ENCODE data around the gene PTPRM.

PTPRM gene

GRCh38 chr18:7678801-7679200 is 111.7 kb downstream of the PTPRM start:
- TF ChIP-seq, protein P1, sequence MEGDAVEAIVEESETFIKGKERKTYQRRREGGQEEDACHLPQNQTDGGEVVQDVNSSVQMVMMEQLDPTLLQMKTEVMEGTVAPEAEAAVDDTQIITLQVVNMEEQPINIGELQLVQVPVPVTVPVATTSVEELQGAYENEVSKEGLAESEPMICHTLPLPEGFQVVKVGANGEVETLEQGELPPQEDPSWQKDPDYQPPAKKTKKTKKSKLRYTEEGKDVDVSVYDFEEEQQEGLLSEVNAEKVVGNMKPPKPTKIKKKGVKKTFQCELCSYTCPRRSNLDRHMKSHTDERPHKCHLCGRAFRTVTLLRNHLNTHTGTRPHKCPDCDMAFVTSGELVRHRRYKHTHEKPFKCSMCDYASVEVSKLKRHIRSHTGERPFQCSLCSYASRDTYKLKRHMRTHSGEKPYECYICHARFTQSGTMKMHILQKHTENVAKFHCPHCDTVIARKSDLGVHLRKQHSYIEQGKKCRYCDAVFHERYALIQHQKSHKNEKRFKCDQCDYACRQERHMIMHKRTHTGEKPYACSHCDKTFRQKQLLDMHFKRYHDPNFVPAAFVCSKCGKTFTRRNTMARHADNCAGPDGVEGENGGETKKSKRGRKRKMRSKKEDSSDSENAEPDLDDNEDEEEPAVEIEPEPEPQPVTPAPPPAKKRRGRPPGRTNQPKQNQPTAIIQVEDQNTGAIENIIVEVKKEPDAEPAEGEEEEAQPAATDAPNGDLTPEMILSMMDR (IDR thresholded peaks at IDR 0.05; ENCODE audit: low read depth, low read length): no peak
- TF ChIP-seq POLR2A (IDR thresholded peaks at IDR 0.05; ENCODE audit: extremely low read depth, insufficient read length) (no peak), MYC (IDR thresholded peaks at IDR 0.05; ENCODE audit: low read depth, low read length) (no peak), MAX (IDR thresholded peaks at IDR 0.05; ENCODE audit: low read depth, low read length) (no peak)
- DNase-seq (ENCODE audit: low read depth): no peak

DNA sequence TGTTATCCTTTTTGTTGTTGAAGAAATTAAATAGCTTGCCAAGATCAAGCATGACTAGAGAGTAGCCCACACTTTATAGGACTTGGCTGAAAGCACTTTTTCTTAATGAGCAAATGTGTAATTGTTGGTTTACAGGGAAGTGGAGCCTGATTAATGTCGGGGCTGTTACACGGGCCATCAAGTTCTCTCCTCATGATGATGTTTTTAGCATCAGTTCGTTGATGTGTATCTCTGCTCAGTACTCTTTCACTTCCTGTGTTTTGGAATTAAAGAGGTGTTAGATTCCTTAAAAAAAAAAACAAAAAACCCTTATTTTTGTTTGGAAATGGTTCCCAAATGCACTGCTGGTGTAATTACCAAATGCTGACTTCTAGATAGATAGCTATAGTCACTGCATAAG is 114.2 kb downstream of the PTPRM start:
- DNase-seq (ENCODE audit: low read depth): no peak
- H3K4me3 ChIP-seq (ENCODE audit: low read depth, low read length): no peak overlapping the region
- TF ChIP-seq MAX (IDR thresholded peaks at IDR 0.05; ENCODE audit: low read depth, low read length): no peak
- no peak for TF ChIP-seq POLR2A (IDR thresholded peaks at IDR 0.05; ENCODE audit: extremely low read depth, insufficient read length)
- no peak for TF ChIP-seq MYC (IDR thresholded peaks at IDR 0.05; ENCODE audit: low read depth, low read length)
- TF ChIP-seq, protein P1 (IDR thresholded peaks at IDR 0.05; ENCODE audit: low read depth, low read length): no peak

More at GRCh38 chr18:7678801-7679200, 111.7 kb downstream of the PTPRM start:
- no peak overlapping the region for H3K4me3 ChIP-seq (ENCODE audit: low read depth, low read length)

- TF ChIP-seq POLR2A (IDR thresholded peaks at IDR 0.05; ENCODE audit: extremely low read depth, insufficient read length) (no peak), MYC (IDR thresholded peaks at IDR 0.05; ENCODE audit: low read depth, low read length) (no peak), MAX (IDR thresholded peaks at IDR 0.05; ENCODE audit: low read depth, low read length) (no peak)
- TF ChIP-seq, protein P1 (IDR thresholded peaks at IDR 0.05; ENCODE audit: low read depth, low read length): no peak
- no peak for DNase-seq (ENCODE audit: low read depth)
- H3K4me3 ChIP-seq (ENCODE audit: low read depth, low read length): no peak overlapping the region
These were observed 115.2 kb downstream of the PTPRM start for GRCh38 chr18:7682321-7682720.

DNA sequence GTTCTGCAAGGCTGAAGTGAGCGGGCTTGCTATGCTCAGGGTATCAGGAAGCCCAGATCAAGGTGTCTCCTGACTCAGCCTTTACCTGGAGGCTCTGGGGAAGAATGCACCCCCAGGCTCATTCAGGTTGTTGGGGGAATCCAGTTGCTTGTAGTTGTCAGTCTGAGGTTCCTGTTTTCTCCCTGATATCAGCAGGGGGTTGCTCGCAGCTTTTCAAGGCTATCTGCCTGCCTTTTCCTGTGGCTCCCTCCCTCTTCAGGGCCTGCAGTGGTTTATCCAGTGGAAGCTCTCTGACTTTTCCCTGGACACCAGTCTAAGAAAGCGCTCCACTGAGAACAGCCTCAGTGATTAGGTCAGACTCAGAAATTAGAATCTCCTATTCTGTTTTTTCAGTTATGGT is 116.6 kb downstream of the PTPRM start:
- no peak for DNase-seq (ENCODE audit: low read depth)
- H3K4me3 ChIP-seq (ENCODE audit: low read depth, low read length): no peak overlapping the region
- TF ChIP-seq POLR2A (IDR thresholded peaks at IDR 0.05; ENCODE audit: extremely low read depth, insufficient read length) (no peak), MYC (IDR thresholded peaks at IDR 0.05; ENCODE audit: low read depth, low read length) (no peak), MAX (IDR thresholded peaks at IDR 0.05; ENCODE audit: low read depth, low read length) (no peak)
- TF ChIP-seq, protein P1 (IDR thresholded peaks at IDR 0.05; ENCODE audit: low read depth, low read length): no peak

DNA sequence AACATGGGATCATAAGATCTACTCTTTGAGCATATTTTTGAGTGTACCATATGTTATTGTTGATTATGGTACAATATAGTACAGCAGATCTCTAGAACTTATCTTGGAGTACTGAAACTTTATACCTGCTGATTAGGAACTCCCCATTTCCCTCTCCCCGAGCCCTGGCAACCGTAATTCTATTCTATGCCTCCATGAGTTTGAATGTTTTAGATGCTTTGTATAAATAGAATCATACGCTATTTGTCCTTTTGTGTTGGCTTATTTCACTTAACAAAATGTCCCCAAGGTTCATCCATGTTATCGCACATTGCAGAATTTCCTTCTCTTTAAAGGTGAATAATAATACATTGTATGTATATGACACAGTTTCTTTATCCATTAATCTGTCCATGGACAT is 117.2 kb downstream of the PTPRM start:
- no peak for TF ChIP-seq MAX (IDR thresholded peaks at IDR 0.05; ENCODE audit: low read depth, low read length)
- no peak for TF ChIP-seq MYC (IDR thresholded peaks at IDR 0.05; ENCODE audit: low read depth, low read length)
- no peak for TF ChIP-seq POLR2A (IDR thresholded peaks at IDR 0.05; ENCODE audit: extremely low read depth, insufficient read length)
- TF ChIP-seq, protein P1 (IDR thresholded peaks at IDR 0.05; ENCODE audit: low read depth, low read length): no peak
- no peak overlapping the region for H3K4me3 ChIP-seq (ENCODE audit: low read depth, low read length)
- no peak for DNase-seq (ENCODE audit: low read depth)

DNA sequence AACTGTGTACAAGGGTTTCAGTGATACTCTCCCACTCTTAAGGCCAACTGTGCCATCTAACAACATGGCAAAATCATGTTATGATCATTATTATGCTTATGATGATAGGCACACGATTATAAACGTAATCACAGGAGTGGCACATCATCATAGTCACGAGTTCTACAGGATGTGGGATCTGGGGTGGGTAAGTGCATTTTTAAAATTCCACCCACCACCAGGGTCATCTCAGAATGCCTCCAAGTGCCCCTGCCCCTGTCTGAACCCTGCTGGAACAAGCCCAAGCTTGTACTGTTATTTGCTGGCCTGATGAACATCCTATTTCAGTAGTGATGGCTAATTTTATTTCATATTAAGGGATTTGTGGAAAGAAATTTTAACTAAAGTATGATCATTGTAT is 117.8 kb downstream of the PTPRM start:
- no peak for DNase-seq (ENCODE audit: low read depth)
- H3K4me3 ChIP-seq (ENCODE audit: low read depth, low read length): no peak overlapping the region
- TF ChIP-seq MYC (IDR thresholded peaks at IDR 0.05; ENCODE audit: low read depth, low read length) (no peak), MAX (IDR thresholded peaks at IDR 0.05; ENCODE audit: low read depth, low read length) (no peak), POLR2A (IDR thresholded peaks at IDR 0.05; ENCODE audit: extremely low read depth, insufficient read length) (no peak)
- TF ChIP-seq, protein P1 (IDR thresholded peaks at IDR 0.05; ENCODE audit: low read depth, low read length): no peak
